ENCODE results near the gene GORAB.

GORAB gene

GRCh38 chr1:170593173-170594011 lies 61.4 kb downstream of the GORAB start:
- no peak for DNase-seq

- no peak for DNase-seq
Observed at GRCh38 chr1:170594066-170594626, 62.2 kb downstream of the GORAB start.

GRCh38 chr1:170596701-170597100 lies 64.7 kb downstream of the GORAB start:
- DNase-seq = no peak

GRCh38 chr1:170598618-170599017 lies 66.7 kb downstream of the GORAB start:
- DNase-seq = no peak

GRCh38 chr1:170599033-170599432 lies 67.1 kb downstream of the GORAB start:
- no peak for DNase-seq

- no peak for DNase-seq
Observed at GRCh38 chr1:170601866-170602265, 69.9 kb downstream of the GORAB start.
